ENCODE data around the gene LRRN3. TPM values are rescaled to one million over a fixed set of nuclear protein-coding genes. Genes with fewer than 3 reads are reported as not detected.

LRRN3 gene
- total and polyA plus RNA-seq, 4 donors: 0.42 to 13.7 (median 2.9) TPM

DNA sequence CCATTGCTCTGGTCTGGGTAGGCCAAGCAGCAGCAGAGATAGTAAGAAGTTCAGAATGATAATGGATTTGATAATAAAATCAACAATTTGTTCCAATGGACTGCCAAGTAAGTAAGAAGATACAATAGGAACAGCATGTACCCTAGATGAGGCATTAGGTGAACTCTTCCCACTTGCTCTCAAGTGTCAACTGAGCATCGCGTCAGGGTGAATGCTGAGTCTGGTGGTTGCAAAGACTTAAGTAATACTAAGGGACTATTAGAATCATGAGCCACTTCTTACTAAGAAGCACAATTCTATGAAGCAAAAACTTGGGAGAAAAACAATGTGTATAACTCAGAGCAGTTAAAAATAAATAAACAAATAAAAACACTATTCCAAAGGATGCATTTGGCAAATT is 54.5 kb downstream of the LRRN3 start:
- no peak overlapping the region for H3K9ac ChIP-seq (ENCODE audit: insufficient read depth in 1 of 2, low read length in 2 of 2)
- WGBS, 2 donors: 65 to 100% methylated on average over 2 of the region's 2 CpGs
- H3K27ac ChIP-seq (ENCODE audit: low read depth in 1 of 2, low read length in 1 of 2): no peak overlapping the region
- ATAC-seq (ENCODE audit: insufficient read depth, low FRiP score) (no peak), DNase-seq (no peak)
- H3K4me1 ChIP-seq (ENCODE audit: control insufficient read depth in 5 of 5, insufficient read depth in 5 of 5, low read length in 5 of 5): no peaks in the 10 kb centered on the region
- H3K36me3 ChIP-seq (ENCODE audit: control insufficient read depth in 4 of 4, insufficient read depth in 4 of 4, low read length in 4 of 4): no peaks in the 10 kb centered on the region
- peaks cover 0 to 2% (median 0%) of the 10 kb centered on the region in 4 donors for H3K9me3 ChIP-seq (ENCODE audit: control insufficient read depth in 4 of 4, insufficient read depth in 3 of 4, low read length in 3 of 4)
- H3K27me3 ChIP-seq (ENCODE audit: control insufficient read depth in 3 of 3, insufficient read depth in 3 of 3, low read length in 2 of 3): no peaks in the 10 kb centered on the region
- TF ChIP-seq, protein P1, sequence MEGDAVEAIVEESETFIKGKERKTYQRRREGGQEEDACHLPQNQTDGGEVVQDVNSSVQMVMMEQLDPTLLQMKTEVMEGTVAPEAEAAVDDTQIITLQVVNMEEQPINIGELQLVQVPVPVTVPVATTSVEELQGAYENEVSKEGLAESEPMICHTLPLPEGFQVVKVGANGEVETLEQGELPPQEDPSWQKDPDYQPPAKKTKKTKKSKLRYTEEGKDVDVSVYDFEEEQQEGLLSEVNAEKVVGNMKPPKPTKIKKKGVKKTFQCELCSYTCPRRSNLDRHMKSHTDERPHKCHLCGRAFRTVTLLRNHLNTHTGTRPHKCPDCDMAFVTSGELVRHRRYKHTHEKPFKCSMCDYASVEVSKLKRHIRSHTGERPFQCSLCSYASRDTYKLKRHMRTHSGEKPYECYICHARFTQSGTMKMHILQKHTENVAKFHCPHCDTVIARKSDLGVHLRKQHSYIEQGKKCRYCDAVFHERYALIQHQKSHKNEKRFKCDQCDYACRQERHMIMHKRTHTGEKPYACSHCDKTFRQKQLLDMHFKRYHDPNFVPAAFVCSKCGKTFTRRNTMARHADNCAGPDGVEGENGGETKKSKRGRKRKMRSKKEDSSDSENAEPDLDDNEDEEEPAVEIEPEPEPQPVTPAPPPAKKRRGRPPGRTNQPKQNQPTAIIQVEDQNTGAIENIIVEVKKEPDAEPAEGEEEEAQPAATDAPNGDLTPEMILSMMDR (IDR thresholded peaks at IDR 0.05; ENCODE audit: control extremely low read depth, extremely low read depth): no peak
- H3K4me3 ChIP-seq: no peak overlapping the region

DNA sequence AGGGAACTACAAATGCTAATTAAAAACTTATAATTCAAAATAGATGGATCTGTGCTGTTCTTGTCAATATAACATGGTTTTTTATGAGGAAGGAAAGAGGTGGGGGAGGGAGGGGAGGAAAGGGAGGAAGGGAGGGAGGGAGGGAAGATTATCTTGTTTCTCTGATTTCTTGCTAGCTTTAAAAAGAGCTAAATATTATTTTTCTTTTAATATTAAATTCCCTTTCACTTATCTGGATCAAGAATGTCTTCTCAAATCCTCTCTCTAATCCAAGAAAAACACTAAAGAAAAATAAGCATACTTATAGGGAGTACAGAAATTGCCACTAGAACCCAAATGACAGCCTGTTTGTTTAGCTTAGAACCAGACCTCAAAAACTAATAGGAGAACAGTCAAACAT is 55.2 kb downstream of the LRRN3 start:
- TF ChIP-seq, protein P1 (IDR thresholded peaks at IDR 0.05; ENCODE audit: control extremely low read depth, extremely low read depth): no peak
- no peaks in the 10 kb centered on the region for H3K36me3 ChIP-seq (ENCODE audit: control insufficient read depth in 4 of 4, insufficient read depth in 4 of 4, low read length in 4 of 4)
- no peak for DNase-seq
- no peak overlapping the region for H3K9ac ChIP-seq (ENCODE audit: insufficient read depth in 1 of 2, low read length in 2 of 2)
- peaks cover 0 to 2% (median 0%) of the 10 kb centered on the region in 5 donors for H3K4me1 ChIP-seq (ENCODE audit: control insufficient read depth in 5 of 5, insufficient read depth in 5 of 5, low read length in 5 of 5)
- no peak overlapping the region for H3K27ac ChIP-seq (ENCODE audit: low read depth in 1 of 2, low read length in 1 of 2)
- peaks cover 0 to 2% (median 0%) of the 10 kb centered on the region in 4 donors for H3K9me3 ChIP-seq (ENCODE audit: control insufficient read depth in 4 of 4, insufficient read depth in 3 of 4, low read length in 3 of 4)
- no peak for ATAC-seq (ENCODE audit: insufficient read depth, low FRiP score)
- no peak overlapping the region for H3K4me3 ChIP-seq
- H3K27me3 ChIP-seq (ENCODE audit: control insufficient read depth in 3 of 3, insufficient read depth in 3 of 3, low read length in 2 of 3): no peaks in the 10 kb centered on the region

DNA sequence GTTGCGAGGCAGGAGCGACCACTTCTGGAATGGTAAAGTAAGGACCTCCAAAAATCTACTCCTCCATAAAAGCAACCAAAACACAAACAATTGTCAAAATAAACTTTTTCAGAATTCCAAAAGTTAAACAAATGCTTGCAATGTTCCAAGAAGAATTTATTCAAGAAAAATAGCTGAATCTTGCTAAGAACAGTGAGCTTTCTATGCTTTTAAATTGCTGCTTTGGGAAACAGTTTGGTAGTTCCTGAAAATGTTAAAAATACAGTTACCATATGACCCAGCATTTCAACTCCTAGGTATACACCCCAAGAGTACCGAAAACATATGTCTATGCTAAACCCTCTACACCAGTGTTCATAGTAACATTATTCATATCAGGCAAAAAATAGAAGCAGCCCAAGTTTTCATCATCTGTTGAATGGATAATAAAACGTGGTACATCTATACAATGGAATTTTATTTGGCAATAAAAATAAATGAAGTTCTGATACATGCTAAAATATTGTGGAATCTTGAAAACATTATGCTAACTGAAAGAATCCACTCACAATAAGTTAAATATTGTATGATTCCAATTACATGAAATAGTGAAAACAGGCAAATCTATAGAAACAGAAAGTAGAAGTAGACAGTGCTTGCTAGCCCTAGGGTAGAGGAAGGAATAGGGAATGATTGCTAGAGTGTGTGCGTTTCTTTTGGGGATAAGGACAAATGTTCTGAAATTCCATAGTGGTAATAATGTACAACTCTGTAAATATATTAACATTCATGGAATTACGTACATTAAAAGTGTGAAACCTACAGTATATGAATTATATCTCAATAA is 57.0 kb downstream of the LRRN3 start:
- no peak overlapping the region for H3K4me3 ChIP-seq
- peaks cover 0 to 2% (median 0%) of the 10 kb centered on the region in 4 donors for H3K9me3 ChIP-seq (ENCODE audit: control insufficient read depth in 4 of 4, insufficient read depth in 3 of 4, low read length in 3 of 4)
- DNase-seq: no peak
- H3K4me1 ChIP-seq (ENCODE audit: control insufficient read depth in 5 of 5, insufficient read depth in 5 of 5, low read length in 5 of 5): peaks cover 0 to 2% (median 0%) of the 10 kb centered on the region in 5 donors
- H3K9ac ChIP-seq (ENCODE audit: insufficient read depth in 1 of 2, low read length in 2 of 2): no peak overlapping the region
- ATAC-seq (ENCODE audit: insufficient read depth, low FRiP score): no peak
- H3K27me3 ChIP-seq (ENCODE audit: control insufficient read depth in 3 of 3, insufficient read depth in 3 of 3, low read length in 2 of 3): no peaks in the 10 kb centered on the region
- no peak overlapping the region for H3K27ac ChIP-seq (ENCODE audit: low read depth in 1 of 2, low read length in 1 of 2)
- WGBS, 2 donors: 87 to 90% methylated on average over 6 of the region's 6 CpGs
- TF ChIP-seq, protein P1 (IDR thresholded peaks at IDR 0.05; ENCODE audit: control extremely low read depth, extremely low read depth): no peak
- H3K36me3 ChIP-seq (ENCODE audit: control insufficient read depth in 4 of 4, insufficient read depth in 4 of 4, low read length in 4 of 4): no peaks in the 10 kb centered on the region
